Measurements from ENCODE around the gene MAP2.

GRCh38 chr2:209633911-209634310 is 210.1 kb downstream of the MAP2 start:
- no peak for TF ChIP-seq CTCF (IDR thresholded peaks at IDR 0.05)
- no peak for TF ChIP-seq POLR2A (IDR thresholded peaks at IDR 0.05)
